Mucosa of descending colon (tissue), 3 donors: ENCODE data around the gene PARP11. TPM values are rescaled to one million over a fixed set of nuclear protein-coding genes. Genes with fewer than 3 reads are reported as not detected.

ENCODE experiments used
- ATAC-seq: fragments of 200-7000 bp; cut with Tn5 transposase; one replicate; pipeline ENCODE4 v1.9.1; 2020; ENCODE audit warnings: mild to moderate bottlenecking, moderate library complexity
- DNase-seq, 3 donors: peaks; one replicate each; pipeline ENCODE4 v3.0.0-alpha.2; 2020
- H3K36me3 ChIP-seq: fragments of 200-600 bp; one replicate; pipeline ENCODE4 v1.8.0; 2021; ENCODE audit warnings: low read depth, mild to moderate bottlenecking
- H3K4me1 ChIP-seq: fragments of 200-600 bp; one replicate; pipeline ENCODE4 v1.8.0; 2021; ENCODE audit warnings: low read depth, mild to moderate bottlenecking
- H3K4me3 ChIP-seq: fragments of 200-600 bp; one replicate; pipeline ENCODE4 v1.8.0; 2021; ENCODE audit warnings: mild to moderate bottlenecking
- H3K9me3 ChIP-seq: fragments of 200-600 bp; one replicate; pipeline ENCODE4 v1.8.0; 2021; ENCODE audit warnings: mild to moderate bottlenecking
- CTCF ChIP-seq: fragments of 200-600 bp; IDR thresholded peaks from one replicate; pipeline ENCODE4 v1.8.0; 2022; ENCODE audit warnings: antibody characterized with exemption, mild to moderate bottlenecking
- intact Hi-C, 2 donors: fragments of 100-400 bp; cut with DNase I in 1 of 2; cut with micrococcal nuclease in 1 of 2; formaldehyde crosslinking; loops; one replicate each; pipeline versions ENCODE4 v1.11.0 to v1.11.1; 2022; cut with DNase I, micrococcal nuclease
- total RNA-seq, 3 donors: library from RNA; stranded (reverse); fragmentation: NEBNext Ultra II Directional in 2 of 3; extraction: Animal tissue kit (Norgen Biotek cat#: 25700) in 2 of 3; gene quantifications; one replicate each; pipeline versions ENCODE4 v1.2.1 to v1.2.4, GENCODE V29; 2021 to 2023
- donor health status: DM: no; HTN: no; CAD: no; lungs with moderate emphysema.
- donor health status: DM: no; HTN: no; CAD: no.
- donor health status: DM: no; HTN: yes; CAD: no.

Gene PARP11
- total RNA-seq, 3 donors from 2014 or later = 8.5 to 12.4 (median 9.5) TPM

GRCh38 chr12:3832738-3833137 is 40.5 kb downstream of the PARP11 start:
- no peak for TF ChIP-seq CTCF
- no peaks in the 10 kb centered on the region for H3K36me3 ChIP-seq
- no peaks in the 10 kb centered on the region for H3K4me1 ChIP-seq
- ATAC-seq (no peak), DNase-seq (no peak)
- no peaks in the 10 kb centered on the region for H3K9me3 ChIP-seq
- H3K4me3 ChIP-seq = no peak overlapping the region
- intact Hi-C loops = no loop called here

- Histone ChIP-seq H3K36me3 (no peaks in the 10 kb centered on the region), H3K4me1 (no peaks in the 10 kb centered on the region), H3K9me3 (no peaks in the 10 kb centered on the region), H3K4me3 (no peak overlapping the region)
- intact Hi-C loops = no loop called here
- no peak for DNase-seq
- TF ChIP-seq CTCF = no peak
- ATAC-seq = no peak
Observed at GRCh38 chr12:3828888-3829287, 44.3 kb downstream of the PARP11 start.

- intact Hi-C loops = no loop called here
Observed at GRCh38 chr12:3827301-3828000, 45.7 kb downstream of the PARP11 start.

GRCh38 chr12:3821441-3821840 is 51.8 kb downstream of the PARP11 start:
- Histone ChIP-seq H3K4me3 (no peak overlapping the region), H3K36me3 (no peaks in the 10 kb centered on the region), H3K4me1 (no peaks in the 10 kb centered on the region), H3K9me3 (no peaks in the 10 kb centered on the region)
- intact Hi-C loops = no loop called here
- ATAC-seq (no peak), DNase-seq (no peak)
- no peak for TF ChIP-seq CTCF

More at GRCh38 chr12:3827301-3828000, 45.7 kb downstream of the PARP11 start:
- ATAC-seq (no peak), DNase-seq (no peak)
- TF ChIP-seq CTCF = no peak
- H3K36me3 ChIP-seq = no peaks in the 10 kb centered on the region
- no peaks in the 10 kb centered on the region for H3K4me1 ChIP-seq
- no peaks in the 10 kb centered on the region for H3K9me3 ChIP-seq
- H3K4me3 ChIP-seq = no peak overlapping the region

- ATAC-seq = no peak
- no peak for DNase-seq
- H3K4me3 ChIP-seq = no peak overlapping the region
- no peak for TF ChIP-seq CTCF
- intact Hi-C loops = no loop called here
- H3K36me3 ChIP-seq = no peaks in the 10 kb centered on the region
- H3K4me1 ChIP-seq = no peaks in the 10 kb centered on the region
- H3K9me3 ChIP-seq = no peaks in the 10 kb centered on the region
Observed at GRCh38 chr12:3820122-3820521, 53.1 kb downstream of the PARP11 start.

- no peak for TF ChIP-seq CTCF
- Histone ChIP-seq H3K4me1 (no peaks in the 10 kb centered on the region), H3K9me3 (no peaks in the 10 kb centered on the region), H3K36me3 (no peaks in the 10 kb centered on the region), H3K4me3 (no peak overlapping the region)
- intact Hi-C loops = no loop called here
- no peak for DNase-seq
- ATAC-seq = no peak
Observed at GRCh38 chr12:3816266-3816665, 56.9 kb downstream of the PARP11 start.
